ENCODE data around the gene TEAD2. TPM values are rescaled to one million over a fixed set of nuclear protein-coding genes. Genes with fewer than 3 reads are reported as not detected.

Gene TEAD2
- total RNA-seq, 1 donor from 2014 or later: 51.4 TPM

DNA sequence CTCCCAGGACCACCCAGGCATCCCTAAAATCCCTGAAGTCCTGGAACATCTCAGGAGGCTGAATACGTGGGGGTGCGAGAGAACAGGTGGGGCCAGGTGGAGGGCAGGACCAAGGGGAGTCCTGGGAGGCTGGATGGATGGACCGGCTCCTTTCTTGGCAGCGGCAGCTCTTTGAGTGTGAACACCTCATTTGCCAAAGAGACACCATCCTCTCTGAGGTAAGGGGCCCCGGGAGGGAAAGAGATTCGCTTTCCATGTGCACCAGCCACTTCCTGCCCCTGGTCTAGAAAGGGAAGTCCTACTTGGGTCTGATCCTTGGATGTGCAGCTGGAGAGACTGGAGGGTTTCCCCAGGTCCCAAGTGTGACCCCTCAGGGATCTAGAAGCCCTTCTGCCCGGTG, 44.9 kb upstream of the TEAD2 start:
- Histone ChIP-seq H3K36me3 (no peaks in the 10 kb centered on the region), H3K9me3 (no peaks in the 10 kb centered on the region), H3K27ac (no peak overlapping the region), H3K4me3 (no peak overlapping the region), H3K4me1 (no peaks in the 10 kb centered on the region), H3K27me3 (no peaks in the 10 kb centered on the region)
- TF ChIP-seq, protein P1, sequence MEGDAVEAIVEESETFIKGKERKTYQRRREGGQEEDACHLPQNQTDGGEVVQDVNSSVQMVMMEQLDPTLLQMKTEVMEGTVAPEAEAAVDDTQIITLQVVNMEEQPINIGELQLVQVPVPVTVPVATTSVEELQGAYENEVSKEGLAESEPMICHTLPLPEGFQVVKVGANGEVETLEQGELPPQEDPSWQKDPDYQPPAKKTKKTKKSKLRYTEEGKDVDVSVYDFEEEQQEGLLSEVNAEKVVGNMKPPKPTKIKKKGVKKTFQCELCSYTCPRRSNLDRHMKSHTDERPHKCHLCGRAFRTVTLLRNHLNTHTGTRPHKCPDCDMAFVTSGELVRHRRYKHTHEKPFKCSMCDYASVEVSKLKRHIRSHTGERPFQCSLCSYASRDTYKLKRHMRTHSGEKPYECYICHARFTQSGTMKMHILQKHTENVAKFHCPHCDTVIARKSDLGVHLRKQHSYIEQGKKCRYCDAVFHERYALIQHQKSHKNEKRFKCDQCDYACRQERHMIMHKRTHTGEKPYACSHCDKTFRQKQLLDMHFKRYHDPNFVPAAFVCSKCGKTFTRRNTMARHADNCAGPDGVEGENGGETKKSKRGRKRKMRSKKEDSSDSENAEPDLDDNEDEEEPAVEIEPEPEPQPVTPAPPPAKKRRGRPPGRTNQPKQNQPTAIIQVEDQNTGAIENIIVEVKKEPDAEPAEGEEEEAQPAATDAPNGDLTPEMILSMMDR (IDR thresholded peaks at IDR 0.05): no peak
- no peak for DNase-seq (ENCODE audit: low spot score in 2 of 2)
- intact Hi-C loops (cut with DNase I): no loop called here

DNA sequence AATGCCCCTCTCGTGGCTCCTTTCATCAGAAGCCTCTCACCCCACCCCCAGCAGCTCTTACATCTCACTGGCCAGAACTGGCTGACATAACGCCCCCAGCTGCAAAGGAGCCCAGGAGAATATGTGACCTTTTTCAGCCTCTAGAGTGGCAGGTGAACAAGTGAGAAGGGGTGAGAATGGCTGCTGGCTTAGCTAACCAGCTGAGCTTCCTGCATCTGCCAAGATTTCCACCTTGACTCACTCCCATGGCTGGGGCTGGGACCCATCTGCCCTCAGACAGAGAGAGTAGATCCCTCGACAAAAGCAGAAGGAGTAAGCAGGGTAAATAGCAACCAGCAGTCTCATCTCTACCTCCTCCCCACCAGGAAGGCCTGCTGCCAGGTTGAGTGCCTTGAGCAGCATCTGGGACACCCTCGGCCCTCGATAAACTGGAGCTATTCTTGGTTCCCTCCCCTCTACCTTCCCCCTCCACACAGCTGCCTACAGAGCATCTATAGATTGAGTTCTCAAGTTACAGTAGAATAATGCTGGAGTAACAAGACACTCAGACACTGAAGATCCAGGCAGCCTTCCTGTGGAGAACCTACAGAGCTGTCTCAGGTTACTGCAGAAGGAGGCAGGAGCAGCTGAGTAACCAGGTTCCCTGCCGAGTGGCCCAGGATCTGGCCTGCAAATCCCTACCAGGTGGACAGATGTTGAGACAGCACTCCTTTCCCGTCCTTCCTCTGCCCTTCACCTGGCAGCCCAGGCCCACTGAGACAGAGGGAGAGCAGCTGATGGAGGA, 41.4 kb upstream of the TEAD2 start:
- TF ChIP-seq, protein P1 (IDR thresholded peaks at IDR 0.05): no peak
- intact Hi-C loops (cut with DNase I): no loop called here
- Histone ChIP-seq H3K4me1 (no peaks in the 10 kb centered on the region), H3K36me3 (no peaks in the 10 kb centered on the region), H3K27me3 (no peaks in the 10 kb centered on the region), H3K9me3 (no peaks in the 10 kb centered on the region), H3K27ac (no peak overlapping the region), H3K4me3 (no peak overlapping the region)
- DNase-seq (ENCODE audit: low spot score in 2 of 2): no peak

DNA sequence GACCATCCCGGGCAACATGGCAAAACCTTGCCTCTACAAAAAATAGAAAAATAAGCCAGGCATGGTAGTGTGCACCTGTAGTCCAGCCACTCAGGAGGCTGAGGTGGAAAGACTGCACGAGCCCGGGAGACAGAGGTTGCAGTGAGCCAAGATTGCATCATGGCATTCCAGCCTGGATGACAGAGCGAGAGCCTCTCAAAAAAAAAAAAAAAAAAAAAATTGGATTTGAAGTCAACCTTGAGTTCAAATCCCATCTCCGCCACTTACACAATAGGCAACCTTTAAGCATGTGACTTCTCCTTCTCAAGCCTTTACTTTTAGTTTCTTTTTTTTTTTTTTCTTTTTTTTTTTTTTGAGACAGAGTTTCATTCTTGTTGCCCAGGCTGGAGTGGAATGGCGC, 37.8 kb upstream of the TEAD2 start:
- TF ChIP-seq, protein P1 (IDR thresholded peaks at IDR 0.05): no peak
- no peak for DNase-seq (ENCODE audit: low spot score in 2 of 2)
- H3K9me3 ChIP-seq: no peaks in the 10 kb centered on the region
- H3K4me1 ChIP-seq: no peaks in the 10 kb centered on the region
- H3K4me3 ChIP-seq: no peak overlapping the region
- intact Hi-C loops (cut with DNase I): no loop called here
- H3K27ac ChIP-seq: no peak overlapping the region
- H3K36me3 ChIP-seq: no peaks in the 10 kb centered on the region
- H3K27me3 ChIP-seq: no peaks in the 10 kb centered on the region

DNA sequence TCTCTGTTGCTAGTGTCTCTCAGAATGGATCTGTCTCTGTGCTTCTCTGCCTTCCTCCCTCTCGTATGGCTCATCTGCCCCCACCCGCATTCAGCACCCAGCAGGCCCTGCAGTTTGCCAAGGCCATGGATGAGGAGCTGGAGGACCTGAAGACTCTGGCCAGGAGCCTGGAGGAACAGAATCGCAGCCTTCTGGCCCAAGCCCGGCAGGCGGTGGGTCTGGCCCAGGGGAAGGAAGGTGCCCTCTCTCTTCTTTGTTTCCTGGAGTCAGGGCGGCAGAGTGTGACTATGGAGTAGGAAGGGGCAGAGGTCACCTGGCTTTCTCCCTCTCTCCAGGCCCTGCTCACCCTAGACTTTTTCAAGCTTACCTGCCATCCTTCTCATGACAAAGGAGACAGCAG, 36.7 kb upstream of the TEAD2 start:
- Histone ChIP-seq H3K27ac (no peak overlapping the region), H3K9me3 (no peaks in the 10 kb centered on the region), H3K36me3 (no peaks in the 10 kb centered on the region), H3K27me3 (no peaks in the 10 kb centered on the region), H3K4me3 (no peak overlapping the region), H3K4me1 (no peaks in the 10 kb centered on the region)
- no peak for DNase-seq (ENCODE audit: low spot score in 2 of 2)
- intact Hi-C loops (cut with DNase I): no loop called here
- TF ChIP-seq, protein P1 (IDR thresholded peaks at IDR 0.05): no peak

DNA sequence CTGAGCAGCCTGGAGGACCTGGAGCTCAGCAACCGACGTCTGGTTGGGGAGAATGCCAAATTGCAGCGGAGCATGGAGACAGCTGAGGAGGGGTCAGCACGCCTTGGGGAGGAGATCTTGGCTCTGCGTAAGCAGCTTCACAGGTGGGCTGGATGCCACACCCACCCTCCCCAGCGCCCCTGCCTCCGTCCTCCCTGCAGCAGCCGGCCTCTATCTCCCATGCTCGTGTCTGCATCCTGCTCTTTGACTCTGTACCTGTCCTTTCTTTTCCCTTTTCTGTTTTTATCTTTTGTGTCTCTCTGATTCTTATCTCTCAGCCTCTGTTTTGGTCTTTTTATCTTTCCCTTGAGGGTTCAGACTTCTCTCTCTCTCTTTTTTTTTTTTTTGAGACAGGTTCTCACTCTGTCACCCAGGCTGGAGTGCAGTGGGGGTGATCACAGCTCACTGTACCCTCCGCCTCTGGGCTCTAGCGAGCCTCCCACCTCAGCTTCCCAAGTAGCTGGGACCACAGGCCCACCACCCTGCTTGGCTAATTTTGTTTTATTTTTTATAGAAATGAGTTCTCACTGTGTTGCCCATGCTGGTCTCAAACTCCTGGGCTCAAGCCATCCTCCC, 35.9 kb upstream of the TEAD2 start:
- Histone ChIP-seq H3K27ac (no peak overlapping the region), H3K4me1 (no peaks in the 10 kb centered on the region), H3K9me3 (no peaks in the 10 kb centered on the region), H3K27me3 (no peaks in the 10 kb centered on the region), H3K36me3 (no peaks in the 10 kb centered on the region), H3K4me3 (no peak overlapping the region)
- DNase-seq (ENCODE audit: low spot score in 2 of 2): no peak
- intact Hi-C loops (cut with DNase I): no loop called here
- TF ChIP-seq, protein P1 (IDR thresholded peaks at IDR 0.05): no peak
